Stimulated activated CD8-positive, alpha-beta memory T cell treated with anti-CD3 and anti-CD28 coated beads, Interleukin-15, amount 100 ng/mL, for 24 hours (primary cell): ENCODE data around the gene FEM1B.

Experiments used
- DNase-seq: peaks from one replicate; pipeline ENCODE4 v3.0.0-alpha.2; 2020; ENCODE audit warnings: low read depth

The FEM1B gene

DNA sequence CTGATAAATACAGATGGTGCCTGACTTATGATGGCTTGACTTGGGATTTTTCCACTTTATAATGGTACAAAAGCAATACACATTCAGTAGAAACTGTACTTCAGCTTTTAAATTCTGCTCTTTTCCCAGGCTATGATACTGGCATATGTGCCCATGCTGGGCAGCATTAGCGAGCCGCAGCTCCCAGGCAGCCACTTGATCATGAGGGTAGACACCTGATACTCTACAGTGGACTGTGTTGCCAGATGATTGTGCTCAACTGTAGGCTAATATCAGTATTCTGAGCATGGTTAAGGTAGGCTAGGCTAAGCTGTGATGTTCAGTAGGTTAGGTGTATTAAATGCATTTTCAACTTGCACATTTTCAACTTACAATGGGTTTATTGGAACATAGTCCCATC is 17.7 kb upstream of the FEM1B start:
- DNase-seq = no peak

DNA sequence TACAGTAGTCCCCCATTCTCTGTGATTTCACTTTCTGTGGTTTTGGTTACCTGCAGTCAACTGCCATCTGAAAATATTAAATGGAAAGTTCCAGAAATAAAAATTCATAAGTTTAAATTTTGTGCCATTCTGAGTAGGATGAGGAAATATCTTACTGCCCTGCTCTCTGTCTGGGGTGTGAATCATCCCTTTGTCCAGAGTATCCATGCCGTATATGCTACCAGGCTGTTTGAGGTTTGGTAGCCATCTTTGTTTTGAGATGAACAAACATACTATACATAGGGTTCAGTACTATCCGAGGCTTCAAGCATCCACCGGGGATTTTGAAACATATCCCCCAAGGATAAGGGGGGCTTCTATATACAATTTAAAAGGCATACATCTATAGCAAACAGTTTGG is 16.3 kb upstream of the FEM1B start:
- DNase-seq = no peak

DNA sequence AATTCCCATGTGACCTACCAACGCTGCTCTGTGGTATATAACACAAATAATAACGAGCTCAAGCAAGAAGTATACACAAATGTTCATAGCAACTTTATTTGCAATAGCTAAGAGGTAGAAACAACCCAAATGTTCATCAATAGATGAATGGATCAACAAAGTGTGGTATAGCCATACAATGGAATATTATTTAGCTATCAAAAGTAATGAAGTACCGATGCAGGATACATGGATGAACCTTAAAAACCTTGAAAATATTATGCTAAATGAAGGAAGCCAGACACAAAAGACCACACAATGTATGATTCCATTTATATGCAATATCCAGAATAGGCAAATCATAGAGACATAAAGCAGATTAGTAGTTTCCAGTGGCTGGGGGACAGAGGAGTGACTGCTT is 15.6 kb upstream of the FEM1B start:
- DNase-seq = no peak

DNA sequence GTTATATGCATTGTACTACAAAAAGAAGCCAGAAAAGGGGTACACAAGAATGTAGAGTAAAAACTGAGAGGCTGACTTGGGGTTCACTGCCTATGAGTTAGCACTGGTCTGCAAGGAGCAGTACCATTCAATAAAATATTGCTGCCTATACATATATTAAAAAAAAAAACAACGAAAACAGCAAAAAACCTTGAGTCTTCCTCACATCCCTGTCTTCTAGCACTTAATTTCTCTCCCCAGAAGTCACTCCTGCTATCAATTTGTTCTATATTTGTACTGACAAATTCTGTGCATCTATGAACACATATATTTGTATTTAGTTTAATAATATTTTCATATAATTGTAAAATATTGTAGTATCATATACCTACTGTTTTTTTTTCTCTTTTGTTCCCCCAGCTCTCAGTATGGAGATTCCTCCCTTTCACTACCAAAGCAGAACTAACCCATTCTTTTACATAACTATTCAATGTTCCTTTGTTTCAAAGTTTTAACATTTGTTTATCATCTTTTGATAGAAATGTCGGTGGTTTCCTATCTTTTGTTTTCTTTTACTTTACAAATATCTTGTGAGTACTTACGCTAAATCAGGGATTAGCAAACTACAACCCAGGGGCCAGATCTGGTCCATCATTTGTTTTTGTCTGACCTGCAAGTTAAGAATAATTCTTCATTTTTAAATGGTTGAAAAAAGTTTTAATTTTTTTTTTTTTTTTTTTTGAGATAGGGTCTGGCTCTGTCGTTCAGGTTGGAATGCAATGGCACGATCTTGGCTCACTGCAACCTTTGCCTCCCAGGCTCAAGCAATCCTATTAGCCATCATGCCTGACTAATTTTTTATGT is 14.8 kb upstream of the FEM1B start:
- DNase-seq = no peak

DNA sequence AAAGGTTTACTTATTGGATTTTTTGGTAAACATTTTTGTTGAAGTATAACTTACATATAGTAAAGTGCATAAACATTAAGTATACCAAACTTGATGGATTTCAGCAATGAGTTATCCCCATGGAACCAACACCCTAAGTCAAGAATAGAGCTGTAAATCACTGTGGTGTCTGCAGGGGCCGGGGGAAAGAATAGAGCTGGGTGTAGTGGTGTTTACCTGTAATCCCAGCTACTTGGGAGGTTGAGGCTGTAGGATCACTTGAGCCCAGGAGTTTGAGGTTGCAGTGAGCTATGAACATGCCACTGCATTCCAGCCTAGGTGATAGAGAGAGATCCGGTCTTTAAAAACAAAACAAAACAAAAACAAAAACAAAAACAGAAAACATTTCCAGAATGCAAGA is 13.3 kb upstream of the FEM1B start:
- DNase-seq = no peak

DNA sequence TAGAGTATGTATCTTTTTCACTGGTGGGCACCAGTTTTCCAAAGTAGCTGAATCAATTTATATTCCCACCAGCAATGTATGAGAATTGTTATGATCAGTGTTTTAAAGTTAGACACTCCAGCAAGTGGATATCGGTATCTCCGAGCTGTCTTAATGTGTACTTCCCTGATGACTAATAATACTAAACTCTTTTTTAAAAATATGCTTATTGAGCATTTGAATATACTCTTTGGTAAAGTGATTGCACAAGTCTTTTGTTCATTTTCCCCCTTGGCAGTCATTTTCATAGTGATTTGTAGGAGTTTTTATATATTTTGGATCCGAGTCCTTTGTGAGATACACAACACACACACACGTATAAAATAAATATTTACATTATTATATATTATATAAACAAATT is 12.5 kb upstream of the FEM1B start:
- DNase-seq = no peak

DNA sequence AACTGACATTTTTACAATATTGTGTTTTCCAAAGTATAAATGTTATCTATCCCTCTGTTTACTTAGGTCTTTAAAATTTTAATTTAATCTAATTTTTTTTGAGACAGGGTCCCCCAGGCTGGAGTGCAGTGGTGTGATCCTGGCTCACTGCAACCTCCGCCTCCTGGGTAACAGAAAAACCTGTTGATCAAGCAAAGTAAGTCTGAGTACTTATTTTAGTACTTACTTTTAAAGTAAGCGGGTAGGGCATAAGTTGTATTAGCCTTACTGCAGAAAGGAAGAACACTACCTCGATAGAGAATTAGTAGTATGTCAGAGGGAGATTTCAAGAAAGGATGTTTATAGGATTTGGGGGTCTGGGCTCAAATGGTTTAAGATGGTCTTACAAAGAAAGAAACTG is 11.9 kb upstream of the FEM1B start:
- no peak for DNase-seq

DNA sequence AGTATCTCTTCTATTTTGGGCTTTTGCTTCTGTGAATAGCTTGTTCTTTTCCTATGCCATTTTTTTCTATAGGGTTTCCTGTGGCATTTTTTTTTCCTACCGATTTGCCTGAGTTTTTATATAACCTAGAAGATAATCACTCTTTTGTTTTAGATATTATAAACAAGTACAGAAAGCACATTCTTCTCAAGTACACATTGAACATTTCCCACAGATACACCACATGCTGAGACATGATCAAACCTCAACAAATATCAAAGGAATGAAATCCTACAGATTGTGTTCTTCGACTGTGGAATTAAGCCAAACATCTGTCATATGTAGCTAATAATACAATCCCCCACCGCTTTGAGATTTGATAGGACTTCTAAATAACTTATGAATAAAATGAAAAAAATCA is 9.1 kb upstream of the FEM1B start:
- DNase-seq = no peak

DNA sequence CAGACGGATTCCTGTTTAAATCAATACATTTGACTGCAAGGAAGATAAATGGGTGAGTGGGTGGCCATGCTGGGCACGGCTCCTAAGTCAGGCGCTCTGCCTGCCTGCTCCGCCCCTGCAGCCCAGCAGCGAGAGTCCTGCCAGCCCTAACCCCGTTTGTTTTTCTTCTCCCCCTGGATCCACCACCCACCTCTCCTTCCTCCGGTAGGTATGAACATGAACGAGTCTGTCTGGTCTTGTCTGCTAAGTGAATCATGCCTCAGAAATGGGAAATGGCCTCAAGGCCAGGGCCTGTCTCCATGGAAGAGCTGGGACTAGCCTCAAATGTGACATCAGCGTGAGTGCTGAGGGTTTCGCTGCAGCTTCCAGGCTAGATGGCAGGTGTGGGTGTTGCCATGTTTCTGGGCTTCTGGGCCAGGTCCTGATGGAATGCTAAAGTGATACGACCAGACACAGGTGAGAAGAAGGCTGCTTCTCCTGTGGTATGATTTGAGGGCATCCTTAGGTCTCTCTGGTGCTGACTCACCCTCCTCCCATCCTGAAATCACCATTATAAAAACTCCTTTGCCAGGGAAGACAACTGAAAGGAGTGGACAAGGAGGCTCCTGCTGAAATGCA is 5.6 kb upstream of the FEM1B start:
- DNase-seq = no peak

DNA sequence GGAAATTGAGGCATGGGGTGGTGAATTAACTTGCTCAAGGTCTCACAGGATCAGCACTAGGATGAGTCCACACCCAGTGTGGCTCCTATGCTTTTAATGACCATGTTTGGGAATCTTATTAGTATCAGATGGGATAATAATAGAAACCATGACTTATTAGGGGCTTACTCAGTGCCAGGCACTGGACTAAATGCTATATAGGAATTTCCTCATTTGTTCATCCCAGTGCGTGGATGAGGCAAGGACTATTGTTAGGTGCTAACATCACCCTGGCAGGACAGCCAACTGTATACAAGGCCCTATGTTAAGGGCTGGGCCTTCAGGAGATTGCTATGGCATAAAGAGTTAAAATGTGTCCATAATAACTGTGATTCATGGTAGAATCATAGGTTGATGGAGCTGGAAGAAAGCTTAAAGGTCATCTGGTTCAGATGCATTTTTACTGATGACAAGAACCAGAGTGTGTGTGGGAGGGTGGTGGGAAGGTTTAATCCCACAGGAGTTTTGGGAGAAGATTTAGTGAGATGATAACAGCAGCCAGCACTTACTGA is 4.7 kb upstream of the FEM1B start:
- no peak for DNase-seq

DNA sequence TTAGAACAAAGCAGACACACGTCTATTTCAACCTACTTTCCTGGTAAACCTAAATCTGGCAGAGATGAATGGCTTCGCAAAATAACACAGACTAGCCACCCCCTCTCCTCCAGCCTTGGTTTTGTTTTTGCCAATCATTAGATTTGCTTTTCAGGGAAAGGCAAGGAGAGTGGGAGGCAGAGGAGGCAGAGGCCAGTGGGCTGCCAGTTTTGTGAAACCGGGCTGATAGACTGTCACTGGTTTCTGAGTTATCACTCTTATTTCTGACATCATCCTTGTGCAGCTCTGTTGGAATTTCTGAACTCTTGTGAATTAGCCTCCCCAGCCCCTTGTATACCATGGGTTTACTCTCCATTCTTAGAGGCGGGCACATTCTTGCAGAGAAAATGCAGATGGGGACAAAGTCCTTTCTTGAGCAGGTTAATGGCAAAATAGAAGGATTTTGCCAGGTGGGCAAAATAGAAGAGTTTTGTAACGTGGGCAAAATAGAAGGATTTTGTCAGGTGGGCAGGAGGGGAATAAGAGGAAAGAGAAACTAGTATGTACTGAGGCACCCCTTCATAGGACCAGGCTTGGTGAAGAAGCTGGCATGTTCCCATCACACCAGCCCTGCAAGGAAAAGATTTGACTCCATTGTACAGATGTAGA is 3.2 kb upstream of the FEM1B start:
- no peak for DNase-seq

DNA sequence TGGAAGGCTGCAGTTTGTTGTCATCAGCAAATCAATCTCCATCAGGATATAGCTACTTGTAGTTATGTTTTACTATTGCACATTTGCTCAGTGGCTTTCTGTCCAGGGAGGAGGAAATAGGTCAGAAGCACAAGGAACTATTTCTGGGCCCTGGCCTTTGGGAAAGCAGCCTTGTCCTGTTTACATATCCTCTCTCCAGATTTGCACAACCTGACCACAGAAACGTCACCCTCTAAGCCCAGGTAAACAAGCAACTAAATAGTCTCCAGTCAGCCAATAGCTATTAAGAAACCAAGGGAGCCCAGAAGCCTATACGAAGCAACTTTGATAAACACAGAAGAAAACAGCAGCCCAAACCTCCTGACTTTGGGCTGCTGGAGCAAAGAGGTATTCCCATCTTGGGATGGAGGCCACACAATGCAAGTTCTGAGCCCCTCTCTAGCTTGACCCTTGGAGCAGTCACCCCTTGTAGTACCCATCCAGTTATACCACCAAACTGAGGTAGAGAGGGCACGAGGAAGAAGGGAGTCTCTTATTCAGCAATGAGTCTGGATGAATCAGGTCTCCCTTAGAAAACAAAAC is 2.3 kb upstream of the FEM1B start:
- no peak for DNase-seq

DNA sequence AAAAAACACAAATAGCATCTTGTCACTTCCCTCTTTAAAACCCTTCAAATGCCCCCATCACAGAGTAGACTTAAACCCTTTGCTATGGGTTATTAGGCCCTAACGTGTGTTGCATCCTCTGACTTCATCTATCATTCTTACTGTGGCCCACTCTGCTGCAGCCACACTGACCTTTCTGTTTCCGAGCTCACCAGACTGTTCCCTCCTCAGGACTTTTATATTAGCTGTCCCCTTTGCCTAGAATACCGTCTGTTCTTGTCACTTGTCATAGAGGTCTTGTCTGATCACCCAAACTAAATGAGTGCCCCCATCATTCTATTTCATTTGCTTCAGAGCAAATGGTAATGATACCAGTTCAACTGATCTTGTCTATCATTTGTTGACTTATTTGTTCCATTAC is 877 bp upstream of the FEM1B start:
- DNase-seq = no peak

DNA sequence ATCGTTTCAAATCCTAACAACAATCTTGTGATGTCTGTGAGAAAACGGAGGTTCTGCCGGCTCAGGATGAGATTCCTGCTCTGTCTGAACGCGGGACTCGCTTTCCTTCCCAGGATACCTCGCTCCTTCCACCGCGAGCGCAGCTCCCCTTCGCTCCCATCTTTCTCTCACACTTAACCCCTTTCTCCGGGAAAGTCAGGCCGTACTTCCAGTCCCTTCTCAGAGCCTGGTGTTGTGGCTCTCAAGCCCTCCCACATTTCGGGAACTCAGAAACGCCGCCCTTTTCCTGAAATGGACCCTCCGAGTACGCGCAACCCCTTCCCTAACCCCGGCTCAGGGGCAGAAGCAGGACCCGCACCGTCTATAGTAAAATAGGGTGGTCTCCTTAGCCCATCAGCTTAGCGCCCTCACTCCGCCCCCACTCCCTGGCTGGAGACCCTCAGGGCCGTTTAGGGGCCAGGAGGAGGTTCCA is 378 bp upstream of the FEM1B start:
- no peak for DNase-seq

DNA sequence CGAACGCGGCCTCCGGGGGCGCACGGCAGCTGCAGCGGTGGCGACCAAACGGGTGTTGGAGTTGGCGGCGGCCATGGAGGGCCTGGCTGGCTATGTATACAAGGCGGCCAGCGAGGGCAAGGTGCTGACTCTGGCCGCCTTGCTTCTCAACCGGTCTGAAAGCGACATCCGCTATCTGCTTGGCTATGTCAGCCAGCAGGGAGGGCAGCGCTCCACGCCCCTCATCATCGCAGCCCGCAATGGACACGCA is 725 bp downstream of the FEM1B start:
- no peak for DNase-seq

DNA sequence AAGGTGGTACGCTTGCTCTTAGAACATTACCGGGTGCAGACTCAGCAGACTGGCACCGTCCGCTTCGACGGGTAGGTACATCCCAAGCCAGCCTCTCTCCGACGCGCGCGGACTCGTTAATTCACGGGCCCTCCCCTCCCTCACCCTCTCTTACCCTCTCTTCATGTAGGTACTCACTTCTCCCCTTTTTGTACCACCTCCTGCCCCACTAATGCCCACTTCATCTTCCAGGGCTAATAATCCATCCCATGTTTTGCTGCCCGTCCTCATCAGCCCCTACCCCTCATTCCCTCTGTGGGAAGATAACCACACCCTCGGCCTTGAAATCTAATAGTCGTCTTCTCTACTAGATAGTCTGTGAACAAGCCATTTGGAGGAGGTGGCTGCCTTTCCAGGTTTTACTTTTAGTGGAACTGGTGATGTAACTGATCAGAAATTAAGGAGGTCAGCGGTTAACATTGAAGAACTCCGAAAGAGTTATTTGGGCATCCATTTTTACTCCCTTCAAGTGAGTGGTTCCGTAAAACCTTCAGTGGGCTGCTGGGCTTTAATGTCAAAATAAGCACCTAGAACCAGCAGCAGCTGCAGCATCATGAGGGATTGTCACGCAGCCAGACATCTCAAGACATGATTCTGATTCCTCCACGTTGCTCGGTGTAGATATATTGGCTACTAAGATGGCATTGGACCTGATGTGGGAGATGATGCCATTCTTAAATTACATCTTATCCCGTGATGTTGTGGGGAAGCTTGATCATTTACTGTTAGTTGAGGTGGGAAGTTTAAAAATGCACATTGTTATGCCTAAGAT is 1.3 kb downstream of the FEM1B start:
- no peak for DNase-seq

DNA sequence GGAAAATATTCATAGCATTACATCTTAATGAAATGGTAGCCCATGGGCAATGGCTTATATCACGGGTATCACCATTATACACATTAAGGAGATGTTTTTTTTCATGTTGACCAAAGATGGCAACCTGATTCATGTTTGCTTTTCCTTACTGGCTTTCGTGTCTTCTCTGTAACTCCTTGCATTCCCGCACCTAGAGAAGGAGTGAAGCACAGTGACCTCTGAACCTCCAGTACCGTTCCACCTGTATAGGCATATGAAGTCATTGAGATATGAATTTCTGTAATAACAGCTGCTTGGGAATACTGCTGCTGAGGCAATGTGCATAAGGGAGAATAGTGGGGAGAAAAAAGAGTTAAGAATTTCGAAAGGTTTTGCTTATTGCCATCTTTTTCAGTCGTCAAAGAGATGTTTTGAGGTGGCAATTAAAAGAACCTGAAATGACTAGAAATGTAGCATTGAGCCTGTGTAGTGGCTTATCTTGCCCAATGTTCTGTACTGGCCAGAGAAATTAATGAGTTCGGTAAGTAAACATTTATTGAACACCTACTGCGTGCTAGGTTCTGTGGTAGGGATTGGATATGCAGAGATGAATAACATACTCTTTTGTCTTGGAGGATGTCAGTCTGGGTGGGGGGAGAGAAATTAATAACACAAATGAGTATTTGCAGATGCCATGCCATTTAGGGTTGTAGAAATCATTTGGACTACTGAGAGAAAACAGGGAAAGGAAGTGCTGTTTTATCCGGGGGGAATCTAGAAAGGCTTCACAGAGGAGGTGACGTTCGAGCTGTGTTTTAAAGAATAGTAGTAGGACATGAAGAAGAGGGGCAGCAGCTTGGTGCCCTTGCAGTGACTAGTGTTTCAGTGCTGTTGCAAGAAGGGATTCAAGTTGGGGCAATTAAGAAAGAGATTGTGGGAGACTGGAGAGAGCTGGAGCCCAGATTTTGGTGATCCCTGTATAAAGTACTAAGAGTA is 2.5 kb downstream of the FEM1B start:
- DNase-seq = no peak

DNA sequence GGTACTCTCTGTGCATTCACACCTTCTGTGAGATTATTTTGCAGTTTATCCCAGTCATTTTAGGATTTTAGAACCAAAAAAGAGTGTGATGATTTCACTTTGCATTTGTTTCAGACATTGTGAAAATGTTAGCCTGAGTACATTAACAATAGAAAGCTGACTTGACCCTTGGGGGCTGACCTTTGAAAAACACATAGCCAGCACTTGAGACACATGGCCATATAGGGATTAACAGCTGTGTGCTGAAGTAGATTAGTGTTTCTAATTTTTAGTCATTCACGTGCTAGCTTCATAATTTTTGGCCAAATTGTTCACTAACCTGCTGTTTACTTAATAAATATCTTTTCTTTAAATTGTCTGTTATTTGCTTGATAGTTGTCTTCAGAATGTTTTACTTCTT is 3.5 kb downstream of the FEM1B start:
- no peak for DNase-seq

DNA sequence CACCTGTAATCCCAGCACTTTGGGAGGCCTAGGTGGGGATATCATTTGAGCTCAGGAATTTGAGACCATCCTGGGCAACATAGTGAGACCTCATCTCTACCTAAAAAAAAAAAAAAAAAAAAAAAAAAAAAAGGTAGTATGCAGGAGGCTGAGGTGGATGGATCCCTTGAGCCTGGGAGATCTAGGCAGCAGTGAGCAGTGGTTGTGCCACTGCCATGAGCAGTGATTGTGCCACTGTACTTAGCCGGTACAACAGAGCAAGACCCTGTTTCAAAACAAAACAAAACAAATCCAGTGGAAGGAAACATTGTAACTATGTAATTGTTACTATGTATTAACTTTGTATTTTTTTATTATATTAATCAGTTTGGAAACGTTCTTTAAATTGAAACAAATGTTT is 5.9 kb downstream of the FEM1B start:
- DNase-seq = no peak

DNA sequence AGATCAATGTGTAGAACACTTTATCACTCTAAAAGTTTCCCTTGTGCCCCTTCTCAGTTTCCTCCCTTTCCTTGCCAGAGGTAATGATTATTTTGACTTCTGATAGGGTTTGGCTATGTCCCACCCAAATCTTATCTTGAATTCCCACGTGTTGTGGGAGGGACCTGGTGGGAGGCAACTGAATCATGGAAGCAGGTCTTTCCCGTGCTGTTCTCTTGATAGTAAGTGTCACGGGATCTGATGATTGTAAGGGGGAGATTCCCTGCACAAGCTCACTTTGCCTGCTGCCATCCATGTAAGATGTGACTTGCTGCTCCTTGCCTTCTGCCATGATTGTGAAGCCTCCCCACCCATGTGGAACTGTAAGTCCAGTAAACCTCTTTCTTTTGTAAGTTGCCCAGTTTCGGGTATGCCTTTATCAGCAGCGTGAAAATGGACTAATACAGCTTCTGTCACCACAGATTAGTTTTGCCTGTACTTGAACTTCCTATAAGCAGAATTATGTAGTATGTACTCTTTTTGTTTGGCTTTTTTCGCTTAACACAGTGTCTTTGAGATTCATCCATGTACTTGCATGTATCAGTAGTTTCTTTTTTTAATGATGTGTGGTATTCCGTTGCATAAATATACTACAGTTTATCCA is 7.2 kb downstream of the FEM1B start:
- DNase-seq = no peak
